Large intestine (tissue), 3 donors: ENCODE results near the gene VPS37B. TPM values are rescaled to one million over a fixed set of nuclear protein-coding genes. Genes with fewer than 3 reads are reported as not detected.
A peak's percentile ranks its signal among the peaks of the same experiment; 100 is the strongest.

Source experiments
- DNase-seq, 2 donors: peaks; one replicate each; pipeline versions ENCODE4 v3.0.0 to v3.0.0-alpha.2; 2013
- H3K27ac ChIP-seq: one replicate; pipeline ENCODE4 v1.5.1; 2013; ENCODE audit warnings: low read length
- H3K27me3 ChIP-seq: 2 replicates; pipeline ENCODE4 v1.6.1; 2013; ENCODE audit warnings: low read length; ENCODE audit not compliant: control insufficient read depth, insufficient read depth
- H3K36me3 ChIP-seq: 2 replicates; pipeline ENCODE4 v1.6.1; 2013; ENCODE audit warnings: low read length; ENCODE audit not compliant: control insufficient read depth, insufficient read depth
- H3K4me1 ChIP-seq: one replicate; pipeline ENCODE4 v1.6.1; 2013; ENCODE audit warnings: low read length; ENCODE audit not compliant: control insufficient read depth, insufficient read depth
- H3K4me3 ChIP-seq: one replicate; pipeline ENCODE4 v1.5.1; 2013; ENCODE audit warnings: low read length
- H3K9me3 ChIP-seq: one replicate; pipeline ENCODE4 v1.6.1; 2013; ENCODE audit warnings: mild to moderate bottlenecking, low read depth, low read length, moderate library complexity; ENCODE audit not compliant: control insufficient read depth
- WGBS: methylation state at CpG from one replicate; pipeline ENCODE4 v1.1.5; 2013; ENCODE audit warnings: low lambda C conversion rate; ENCODE audit not compliant: insufficient coverage; 5-methylcytosine and 5-hydroxymethylcytosine counted together
- polyA plus RNA-seq: library from polyadenylated mRNA; unstranded; fragments of 120-200 nt; gene quantifications from one replicate; pipeline ENCODE4 v1.2.1, GENCODE V29; 2013

Gene VPS37B
- polyA plus RNA-seq, 1 donor = 26.5 TPM

DNA sequence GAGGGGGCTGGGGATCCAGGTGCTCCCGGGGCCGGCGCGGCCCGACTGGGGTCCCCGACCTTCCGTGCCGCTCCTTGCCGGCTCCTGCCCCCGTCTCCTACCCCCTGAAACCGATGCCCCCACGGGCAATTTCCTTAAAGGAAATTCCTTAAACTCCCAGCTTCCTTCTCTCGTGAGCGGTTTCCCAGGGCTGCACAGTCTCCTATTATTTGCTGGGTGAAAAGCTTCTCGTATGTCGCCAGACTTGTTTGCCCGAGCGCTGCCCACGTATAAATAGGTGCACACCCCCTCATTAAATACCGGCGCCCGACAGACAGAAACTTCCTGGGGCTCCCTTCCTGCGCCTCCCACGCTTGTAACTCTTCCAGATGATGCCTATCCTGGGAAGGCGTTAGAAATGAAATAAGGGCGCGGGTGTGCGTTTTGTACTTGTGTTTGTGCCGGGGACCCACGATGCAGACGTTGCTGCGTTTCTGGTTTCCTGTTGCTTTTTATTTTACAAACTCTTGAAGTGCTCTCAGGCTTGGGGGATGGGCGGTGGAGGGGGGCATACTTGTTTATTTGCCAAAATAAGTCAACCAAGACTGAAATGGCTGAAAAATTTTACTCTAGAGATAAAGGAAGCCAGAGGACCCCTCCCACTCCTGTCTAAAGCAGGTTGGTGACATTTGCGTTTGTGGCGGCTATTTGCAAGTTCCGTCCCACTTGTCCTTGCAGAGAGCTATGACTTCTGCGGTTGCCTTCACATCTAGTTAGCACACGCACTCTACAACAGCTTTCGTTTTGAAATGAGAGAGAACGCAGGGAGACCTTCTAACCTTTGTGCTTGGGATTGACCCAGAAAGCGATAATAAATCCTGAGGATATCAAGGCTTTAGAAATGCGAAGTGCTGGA is 59.6 kb downstream of the VPS37B start:
- Histone ChIP-seq H3K27ac (peak overlapping the region; percentile 95), H3K4me1 (peaks cover 38% of the 10 kb centered on the region)

DNA sequence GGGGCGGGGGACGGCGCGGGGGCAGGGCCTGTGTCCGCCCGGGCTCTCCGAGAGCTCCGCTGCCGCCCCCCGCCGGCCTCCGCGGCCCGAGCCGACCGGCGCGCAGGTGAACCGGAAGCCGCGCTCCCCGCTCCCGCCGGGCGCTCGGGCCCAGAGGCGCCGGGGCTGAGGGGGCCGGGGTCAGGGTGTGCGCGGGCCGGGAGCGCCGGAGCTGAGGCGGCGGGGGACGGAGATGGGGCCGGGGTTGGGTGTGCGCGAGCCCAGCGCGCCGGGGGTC is 60.2 kb downstream of the VPS37B start:
- H3K4me1 ChIP-seq = peaks cover 38% of the 10 kb centered on the region
- WGBS = no CpG with 5 or more reads among the region's 43 CpGs
- peak overlapping the region; percentile 75 for H3K4me3 ChIP-seq
- no peaks in the 10 kb centered on the region for H3K9me3 ChIP-seq
- H3K27me3 ChIP-seq = no peaks in the 10 kb centered on the region
- DNase-seq = no peak
- H3K36me3 ChIP-seq = peaks cover 4% of the 10 kb centered on the region
- peak overlapping the region; percentile 95 for H3K27ac ChIP-seq

More for the DNA sequence above, 59.6 kb downstream of the VPS37B start:
- no peaks in the 10 kb centered on the region for H3K9me3 ChIP-seq
- WGBS = no CpG with 5 or more reads among the region's 42 CpGs
- H3K4me3 ChIP-seq = peak overlapping the region; percentile 75
- H3K36me3 ChIP-seq = peaks cover 4% of the 10 kb centered on the region
- no peaks in the 10 kb centered on the region for H3K27me3 ChIP-seq
- DNase-seq = peak; percentile 53 to 82

DNA sequence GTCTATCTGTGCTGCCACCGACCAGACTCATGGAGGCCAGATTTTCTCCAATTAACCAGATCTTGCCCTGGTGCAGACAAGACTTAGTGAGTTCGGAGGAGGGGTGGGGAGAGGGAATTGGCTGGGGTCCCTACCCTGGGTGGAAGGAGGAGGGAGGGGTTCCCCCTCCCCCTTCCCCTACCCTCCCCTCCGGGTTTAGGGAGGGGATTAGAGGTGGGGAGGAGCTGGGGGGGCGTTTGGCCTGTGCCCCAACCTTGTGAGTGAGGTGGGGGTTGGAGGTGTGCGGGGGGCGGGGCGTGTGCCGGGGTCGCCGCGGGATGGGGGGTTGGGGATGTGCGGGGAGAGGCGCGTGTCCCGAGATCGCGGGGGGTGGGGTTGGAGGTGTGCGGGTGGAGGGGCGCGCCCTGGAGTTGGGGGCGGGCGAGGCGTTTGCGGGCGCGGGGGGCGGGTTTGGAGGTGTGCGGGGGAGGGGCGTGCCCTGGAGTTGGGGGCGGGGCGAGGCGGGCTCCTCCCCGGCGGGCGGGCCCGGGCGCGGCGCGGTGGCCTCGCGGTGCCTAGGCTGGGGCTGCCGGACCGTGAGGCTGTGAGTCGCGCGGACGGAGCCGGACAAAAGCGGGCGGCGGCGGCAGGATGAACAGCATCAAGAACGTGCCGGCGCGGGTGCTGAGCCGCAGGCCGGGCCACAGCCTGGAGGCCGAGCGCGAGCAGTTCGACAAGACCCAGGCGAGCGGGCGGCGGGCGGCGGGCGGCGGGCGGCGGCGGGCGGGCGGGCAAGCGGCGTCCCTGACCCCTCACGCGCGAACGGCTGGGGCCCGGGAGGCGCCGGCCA is 60.8 kb downstream of the VPS37B start, which contains the start of gene HIP1R:
TSS of gene HIP1R (plus strand) at position 537 of the 829 bp plus-strand sequence. CDS start at position 631, 94 bp downstream.
- Histone ChIP-seq H3K27ac (peak within 1 kb of the TSS; percentile 95), H3K9me3 (no peaks in the 10 kb centered on the region), H3K4me1 (peaks cover 33% of the 10 kb centered on the region), H3K4me3 (peak within 1 kb of the TSS; percentile 75), H3K36me3 (peaks cover 2% of the 10 kb centered on the region), H3K27me3 (no peaks in the 10 kb centered on the region)
- peak in 1 of 2 donors; percentile 58 for DNase-seq
- 0% methylated on average over 1 of the region's 85 CpGs for WGBS

DNA sequence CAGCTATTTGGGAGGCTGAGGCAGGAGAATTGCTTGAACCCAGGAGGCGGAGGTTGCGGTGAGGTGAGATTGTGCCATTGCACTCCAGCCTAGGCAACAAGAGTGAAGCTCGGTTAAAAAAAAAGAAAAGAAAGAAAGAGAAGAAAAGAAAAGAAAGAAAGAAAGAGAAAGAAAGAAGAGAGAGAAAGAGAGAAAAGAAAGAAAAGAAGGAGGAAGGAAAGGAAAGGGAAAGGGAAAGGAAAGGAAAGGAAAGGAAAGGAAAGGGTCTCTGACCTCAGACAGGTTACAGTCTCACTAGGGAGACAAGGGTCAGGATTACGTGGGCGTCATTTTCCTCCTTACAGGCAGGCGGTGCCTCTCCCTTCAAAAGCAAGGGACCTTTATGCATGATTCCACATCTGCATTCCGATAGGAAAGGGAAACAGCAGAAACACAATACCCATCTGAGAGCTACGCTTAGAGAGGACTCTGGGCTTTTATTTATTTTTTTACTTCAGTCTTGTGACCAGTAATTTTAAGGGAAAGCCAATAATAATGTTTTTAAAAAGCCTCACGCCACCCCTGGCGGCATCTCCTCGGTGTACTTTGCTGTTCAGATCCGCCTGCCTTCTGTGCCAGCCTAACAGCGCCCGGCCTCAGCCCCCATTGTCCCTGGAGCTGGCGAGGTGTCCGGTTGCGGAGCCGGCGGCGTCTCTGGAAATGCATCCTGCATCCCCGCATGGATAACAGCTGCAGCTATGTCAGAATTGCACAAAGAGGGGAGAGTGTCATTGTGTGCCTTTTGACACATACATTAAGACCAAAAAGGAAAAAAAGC is 61.6 kb downstream of the VPS37B start:
- Histone ChIP-seq H3K9me3 (no peaks in the 10 kb centered on the region), H3K27me3 (no peaks in the 10 kb centered on the region), H3K27ac (peak overlapping the region; percentile 92), H3K4me3 (peak overlapping the region; percentile 46), H3K4me1 (peaks cover 25% of the 10 kb centered on the region), H3K36me3 (no peaks in the 10 kb centered on the region)
- DNase-seq = peak; percentile 79 to 89
- 93% methylated on average over 1 of the region's 21 CpGs for WGBS

DNA sequence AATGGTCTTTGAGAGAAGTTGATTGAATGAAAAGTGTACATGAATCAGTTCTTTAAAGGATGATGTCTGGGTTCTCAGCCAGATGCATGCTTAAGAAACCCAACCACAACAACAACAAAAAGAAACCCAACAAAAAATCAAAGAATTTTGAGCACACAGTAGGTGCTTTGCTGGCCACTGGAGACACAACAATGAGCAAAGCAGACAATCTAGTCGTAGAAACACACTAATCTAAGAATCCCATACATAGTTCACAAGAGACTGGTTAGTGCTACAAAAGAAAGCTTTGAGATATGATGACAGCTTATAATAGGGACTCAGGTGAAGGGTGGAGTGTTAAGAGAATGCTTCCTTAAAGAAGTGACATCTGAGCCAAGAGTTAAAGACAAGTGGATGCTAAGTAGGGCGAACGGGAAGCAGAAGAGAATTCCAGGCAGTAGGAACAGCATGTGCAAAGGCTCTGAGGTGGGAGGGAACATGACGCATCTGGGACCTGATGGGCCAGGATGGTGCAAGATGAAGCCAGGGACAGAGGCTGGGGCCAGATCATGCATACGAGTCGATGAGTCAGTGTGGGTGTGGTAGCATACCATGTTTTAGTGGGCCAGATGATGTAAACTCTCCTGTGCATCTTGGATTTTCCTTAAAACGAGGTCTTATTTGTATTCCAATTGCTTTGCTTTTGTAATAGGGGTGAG is 65.3 kb downstream of the VPS37B start:
- DNase-seq = peak in 1 of 2 donors; percentile 46
- no peaks in the 10 kb centered on the region for H3K36me3 ChIP-seq
- no CpG with 5 or more reads among the region's 7 CpGs for WGBS
- no peak overlapping the region for H3K4me3 ChIP-seq
- H3K4me1 ChIP-seq = peaks cover 8% of the 10 kb centered on the region
- H3K9me3 ChIP-seq = no peaks in the 10 kb centered on the region
- no peak overlapping the region for H3K27ac ChIP-seq
- H3K27me3 ChIP-seq = no peaks in the 10 kb centered on the region

DNA sequence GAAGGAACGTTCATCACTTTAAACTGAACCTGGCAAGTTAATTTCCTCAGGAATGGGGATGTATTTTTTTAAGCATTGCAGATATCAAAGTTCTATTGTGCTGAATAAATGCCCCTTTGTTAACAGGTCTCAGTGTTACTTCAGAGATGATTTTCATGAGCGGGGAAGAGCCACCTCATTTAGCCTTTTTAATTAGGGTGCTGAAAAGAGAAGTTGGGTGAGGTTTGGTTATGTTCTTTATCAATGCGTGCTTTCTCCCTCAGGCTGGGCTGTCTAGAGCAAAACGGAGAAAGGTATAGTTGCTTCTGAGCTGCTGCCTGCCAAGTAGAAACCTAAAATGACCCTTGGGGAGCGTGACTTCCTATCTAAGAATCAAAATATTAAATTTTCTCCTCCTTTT is 68.7 kb downstream of the VPS37B start:
- Histone ChIP-seq H3K4me1 (peaks cover 5% of the 10 kb centered on the region), H3K27me3 (no peaks in the 10 kb centered on the region), H3K9me3 (no peaks in the 10 kb centered on the region), H3K4me3 (no peak overlapping the region), H3K27ac (no peak overlapping the region), H3K36me3 (no peaks in the 10 kb centered on the region)
- 0% methylated on average over 1 of the region's 5 CpGs for WGBS
- DNase-seq = no peak

DNA sequence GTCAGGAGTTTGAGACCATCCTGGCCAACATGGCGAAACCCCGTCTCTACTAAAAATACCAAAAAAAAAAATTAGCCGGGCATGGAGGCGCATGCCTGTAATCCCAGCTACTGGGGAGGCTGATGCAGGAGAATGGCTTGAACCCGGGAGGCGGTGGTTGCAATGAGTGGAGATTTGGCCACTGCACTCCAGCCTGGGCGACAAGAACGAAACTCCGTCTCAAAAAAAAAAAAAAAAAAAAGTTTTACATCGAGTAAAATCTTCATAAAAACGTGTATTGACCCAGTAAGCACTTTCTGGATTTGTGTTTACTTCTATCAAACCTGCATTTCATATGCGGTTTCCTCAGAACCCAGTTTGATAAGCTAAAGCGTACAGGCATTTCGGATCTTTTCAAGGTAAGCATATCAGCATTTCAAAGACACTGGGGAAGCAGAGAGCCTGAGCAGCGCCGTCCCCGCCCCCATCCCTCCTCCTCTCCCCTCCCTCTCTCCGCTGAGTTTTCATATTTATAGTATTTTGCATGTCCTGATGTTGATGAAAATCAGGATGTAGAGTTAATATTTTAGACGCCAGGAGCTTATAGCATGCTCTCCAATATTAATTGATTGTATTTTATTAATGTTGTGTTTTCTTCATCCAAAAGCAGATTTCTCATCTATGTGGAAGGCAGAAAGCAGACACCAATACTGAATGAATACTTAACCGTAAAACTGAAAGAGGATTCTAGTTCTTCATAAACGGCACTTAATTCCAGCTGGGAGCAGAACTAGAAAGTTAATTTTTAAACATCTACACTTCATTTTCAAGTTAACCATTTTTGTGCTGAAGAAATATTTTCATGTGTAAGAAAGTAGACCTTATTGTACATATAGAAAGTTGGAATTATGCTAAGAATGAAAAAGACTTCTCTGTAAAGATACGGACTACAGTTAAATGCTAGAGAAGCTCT is 69.9 kb downstream of the VPS37B start:
- Histone ChIP-seq H3K36me3 (no peaks in the 10 kb centered on the region), H3K4me3 (peak overlapping the region; percentile 42), H3K27me3 (no peaks in the 10 kb centered on the region), H3K4me1 (peaks cover 5% of the 10 kb centered on the region), H3K27ac (peak overlapping the region; percentile 78), H3K9me3 (no peaks in the 10 kb centered on the region)
- WGBS = 13% methylated on average over 2 of the region's 22 CpGs
- peak in 1 of 2 donors; percentile 70 for DNase-seq

DNA sequence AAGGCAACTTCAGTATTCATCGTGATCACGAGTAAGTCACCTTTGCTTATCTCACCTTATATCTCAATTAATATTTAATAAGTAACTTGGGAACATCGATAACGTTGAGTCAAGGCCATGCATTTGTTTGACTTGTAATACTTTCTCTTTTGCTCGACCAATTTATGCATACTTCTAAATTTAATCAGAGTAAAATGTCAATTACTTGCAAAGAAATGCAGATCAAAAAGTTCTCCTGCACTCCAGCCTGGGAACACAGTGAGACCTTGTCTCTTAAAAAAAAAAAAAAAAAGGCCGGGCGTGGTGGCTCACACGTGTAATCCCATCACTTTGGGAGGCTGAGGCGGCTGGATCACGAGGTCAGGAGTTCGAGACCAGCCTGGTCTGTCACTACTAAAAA is 72.5 kb downstream of the VPS37B start:
- Histone ChIP-seq H3K27me3 (no peaks in the 10 kb centered on the region), H3K4me1 (peaks cover 5% of the 10 kb centered on the region), H3K27ac (no peak overlapping the region), H3K36me3 (no peaks in the 10 kb centered on the region), H3K4me3 (no peak overlapping the region), H3K9me3 (no peaks in the 10 kb centered on the region)
- no peak for DNase-seq
- 13% methylated on average over 2 of the region's 11 CpGs for WGBS

DNA sequence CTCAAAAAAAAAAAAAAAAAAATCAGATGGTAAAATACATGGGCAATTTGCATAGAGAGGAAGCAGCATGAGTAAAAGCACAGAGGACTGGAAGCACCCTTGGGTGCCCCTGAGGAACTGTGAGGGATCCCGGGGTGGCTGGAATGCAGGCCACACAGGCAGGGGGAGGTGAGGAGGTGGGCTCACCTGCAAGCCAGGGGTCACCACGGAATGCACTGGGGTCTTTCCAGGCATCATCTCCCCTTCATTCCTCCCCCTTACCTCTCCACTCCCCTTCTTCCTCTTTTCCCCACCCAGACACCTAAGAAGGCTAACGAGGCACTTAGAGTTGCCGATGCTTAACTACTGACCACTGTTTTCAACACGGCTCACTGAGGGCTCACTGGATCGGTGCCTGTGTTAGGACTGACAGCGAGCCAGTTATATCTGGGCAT is 75.1 kb downstream of the VPS37B start:
- no CpG with 5 or more reads among the region's 7 CpGs for WGBS
- DNase-seq = no peak

More for the DNA sequence above, 75.1 kb downstream of the VPS37B start:
- Histone ChIP-seq H3K4me3 (no peak overlapping the region), H3K4me1 (no peaks in the 10 kb centered on the region), H3K27ac (no peak overlapping the region), H3K9me3 (no peaks in the 10 kb centered on the region), H3K36me3 (no peaks in the 10 kb centered on the region), H3K27me3 (no peaks in the 10 kb centered on the region)
